ENCODE measurements around the gene IRGC. TPM values are rescaled to one million over a fixed set of nuclear protein-coding genes. Genes with fewer than 3 reads are reported as not detected.

Gene IRGC
- total RNA-seq, 3 donors from 2014 or later = not detected

DNA sequence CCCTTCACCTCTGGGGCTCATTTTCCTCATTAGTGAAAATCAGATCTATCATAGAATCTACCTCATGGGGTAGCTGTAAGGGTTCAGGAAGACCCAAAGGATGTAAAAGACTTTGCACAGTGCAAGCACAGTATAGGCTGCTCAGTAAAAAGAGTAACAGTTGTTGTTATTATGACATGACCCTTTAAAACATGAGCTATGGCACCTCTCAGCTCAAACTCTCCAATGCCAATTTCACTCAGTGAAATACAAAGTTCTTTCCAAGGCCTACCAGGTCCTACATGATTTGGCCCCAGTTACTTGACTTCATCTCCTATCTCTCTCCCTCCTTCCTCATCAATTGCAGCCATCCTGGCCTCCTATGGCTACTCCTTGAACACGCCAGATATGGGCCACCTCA is 34.0 kb downstream of the IRGC start:
- no peaks in the 10 kb centered on the region for H3K9me3 ChIP-seq
- H3K36me3 ChIP-seq (ENCODE audit: low read depth) = peaks cover 10% of the 10 kb centered on the region
- ATAC-seq (no peak), DNase-seq (no peak)
- TF ChIP-seq CTCF (IDR thresholded peaks at IDR 0.05) = no peak
- H3K4me3 ChIP-seq = no peak overlapping the region
- peaks cover 16% of the 10 kb centered on the region for H3K4me1 ChIP-seq (ENCODE audit: low read depth)
- intact Hi-C loops (cut with DNase I, micrococcal nuclease) = loop anchor here (5.0 kb wide), 1 partner anchor 32 kb away; the partner anchor contains the start of gene KCNN4 (in 2 of the 2)

DNA sequence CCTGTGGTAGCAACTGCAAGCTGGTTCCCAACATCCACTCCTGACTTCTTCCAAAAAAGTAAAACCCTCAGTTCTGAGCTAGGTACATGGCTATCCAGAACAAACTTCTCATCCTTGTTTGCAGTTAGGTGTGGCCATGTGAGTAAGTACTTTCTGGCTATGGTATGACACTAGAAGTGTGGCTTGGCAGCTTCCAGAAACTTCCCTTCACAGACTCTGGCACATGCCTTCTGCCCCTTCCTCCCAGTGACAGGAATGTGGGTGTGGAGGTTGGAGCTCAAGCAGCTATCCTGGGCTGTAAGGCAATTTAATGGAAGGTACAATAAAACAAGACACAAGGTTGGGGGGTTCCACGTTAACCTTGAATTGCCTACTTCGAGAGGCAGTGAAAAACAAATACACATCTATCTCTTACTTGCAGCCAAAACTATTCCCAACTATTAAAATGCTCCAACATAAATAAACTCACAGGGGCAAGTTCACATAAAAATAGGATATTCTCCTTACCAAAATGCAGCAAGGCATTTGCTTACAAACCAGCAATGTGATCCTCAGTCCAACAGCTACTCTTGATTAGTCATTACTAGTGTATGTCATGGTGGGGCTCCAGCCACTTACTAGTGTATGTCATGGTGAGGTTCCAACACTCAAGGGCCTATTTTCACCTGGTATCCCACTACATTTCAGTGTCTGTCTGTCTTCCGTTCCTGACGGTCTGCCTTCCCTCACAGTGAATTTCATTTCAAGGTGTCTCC is 35.8 kb downstream of the IRGC start:
- Histone ChIP-seq H3K4me1 (ENCODE audit: low read depth) (peaks cover 16% of the 10 kb centered on the region), H3K9me3 (no peaks in the 10 kb centered on the region), H3K4me3 (no peak overlapping the region), H3K36me3 (ENCODE audit: low read depth) (peaks cover 11% of the 10 kb centered on the region)
- no peak for ATAC-seq
- no peak for TF ChIP-seq CTCF (IDR thresholded peaks at IDR 0.05)
- no peak for DNase-seq
- intact Hi-C loops (cut with DNase I, micrococcal nuclease) = no loop called here

DNA sequence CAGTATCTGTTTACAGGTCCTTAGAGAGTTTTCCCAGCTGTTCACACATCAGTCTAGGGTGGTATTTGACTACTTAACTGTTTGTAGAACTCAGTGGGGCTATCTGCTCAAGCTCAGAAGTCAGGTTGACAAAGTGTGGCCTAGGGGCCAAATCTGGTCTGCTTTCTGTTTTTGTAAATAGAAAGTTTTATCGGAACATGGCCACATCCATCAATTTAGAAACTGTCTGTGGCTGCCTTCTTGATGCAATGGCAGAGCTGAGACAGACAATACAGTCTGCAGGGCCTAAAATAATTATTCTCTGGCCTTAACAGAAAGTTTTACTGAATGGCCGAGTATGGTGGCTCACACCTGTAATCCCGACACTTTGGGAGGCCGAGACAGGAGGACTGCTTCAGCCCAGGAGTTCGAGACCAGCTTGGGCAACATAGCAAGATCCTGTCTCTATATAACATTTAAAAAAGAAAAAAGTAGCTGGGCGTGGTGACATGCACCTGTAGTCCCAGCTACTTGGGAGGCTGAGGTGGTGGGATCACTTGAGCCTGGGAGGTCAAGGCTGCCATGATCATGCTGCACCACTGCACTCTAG is 36.5 kb downstream of the IRGC start:
- intact Hi-C loops (cut with DNase I, micrococcal nuclease) = no loop called here
- no peak for TF ChIP-seq CTCF (IDR thresholded peaks at IDR 0.05)
- H3K36me3 ChIP-seq (ENCODE audit: low read depth) = peaks cover 11% of the 10 kb centered on the region
- H3K9me3 ChIP-seq = no peaks in the 10 kb centered on the region
- peaks cover 16% of the 10 kb centered on the region for H3K4me1 ChIP-seq (ENCODE audit: low read depth)
- no peak for DNase-seq
- no peak overlapping the region for H3K4me3 ChIP-seq
- no peak for ATAC-seq

GRCh38 chr19:43754253-43754502 is 38.3 kb downstream of the IRGC start:
- DNase-seq = no peak
- no peak for TF ChIP-seq CTCF (IDR thresholded peaks at IDR 0.05)
- no peak for ATAC-seq
- peaks cover 11% of the 10 kb centered on the region for H3K36me3 ChIP-seq (ENCODE audit: low read depth)
- intact Hi-C loops (cut with DNase I, micrococcal nuclease) = no loop called here
- peaks cover 16% of the 10 kb centered on the region for H3K4me1 ChIP-seq (ENCODE audit: low read depth)
- H3K4me3 ChIP-seq = peak overlapping the region; percentile 45
- H3K9me3 ChIP-seq = no peaks in the 10 kb centered on the region

GRCh38 chr19:43754503-43755255 is 38.8 kb downstream of the IRGC start, which contains the start of gene SMG9:
SMG9 (minus strand) TSS chr19:43754962; CDS start chr19:43750741, 4,221 bp downstream.
- peak; percentile 95 to 99 (median 99) for DNase-seq
- intact Hi-C loops (cut with DNase I, micrococcal nuclease) = no loop called here

More at GRCh38 chr19:43754503-43755255, 38.8 kb downstream of the IRGC start, which contains the start of gene SMG9:
- peak; percentile 89 for ATAC-seq
- Histone ChIP-seq H3K4me3 (peak within 1 kb of the TSS; percentile 45), H3K36me3 (ENCODE audit: low read depth) (peaks cover 11% of the 10 kb centered on the region), H3K4me1 (ENCODE audit: low read depth) (peaks cover 16% of the 10 kb centered on the region), H3K9me3 (no peaks in the 10 kb centered on the region)
- no peak for TF ChIP-seq CTCF (IDR thresholded peaks at IDR 0.05)

All from mucosa of descending colon (tissue), 3 donors.